ENCODE data around the gene RNPEPL1.

GRCh38 chr2:240579771-240580614 lies 11.7 kb downstream of the RNPEPL1 start:
- TF ChIP-seq, protein P1, sequence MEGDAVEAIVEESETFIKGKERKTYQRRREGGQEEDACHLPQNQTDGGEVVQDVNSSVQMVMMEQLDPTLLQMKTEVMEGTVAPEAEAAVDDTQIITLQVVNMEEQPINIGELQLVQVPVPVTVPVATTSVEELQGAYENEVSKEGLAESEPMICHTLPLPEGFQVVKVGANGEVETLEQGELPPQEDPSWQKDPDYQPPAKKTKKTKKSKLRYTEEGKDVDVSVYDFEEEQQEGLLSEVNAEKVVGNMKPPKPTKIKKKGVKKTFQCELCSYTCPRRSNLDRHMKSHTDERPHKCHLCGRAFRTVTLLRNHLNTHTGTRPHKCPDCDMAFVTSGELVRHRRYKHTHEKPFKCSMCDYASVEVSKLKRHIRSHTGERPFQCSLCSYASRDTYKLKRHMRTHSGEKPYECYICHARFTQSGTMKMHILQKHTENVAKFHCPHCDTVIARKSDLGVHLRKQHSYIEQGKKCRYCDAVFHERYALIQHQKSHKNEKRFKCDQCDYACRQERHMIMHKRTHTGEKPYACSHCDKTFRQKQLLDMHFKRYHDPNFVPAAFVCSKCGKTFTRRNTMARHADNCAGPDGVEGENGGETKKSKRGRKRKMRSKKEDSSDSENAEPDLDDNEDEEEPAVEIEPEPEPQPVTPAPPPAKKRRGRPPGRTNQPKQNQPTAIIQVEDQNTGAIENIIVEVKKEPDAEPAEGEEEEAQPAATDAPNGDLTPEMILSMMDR (IDR thresholded peaks at IDR 0.05), result peak in 1 of 4 experiments; percentile 6
- no peak for TF ChIP-seq POLR2A (IDR thresholded peaks at IDR 0.05)
- TF ChIP-seq POLR2AphosphoS5 (IDR thresholded peaks at IDR 0.05), result peak; percentile 58
